Activated naive CD4-positive, alpha-beta T cell treated with anti-CD3 and anti-CD28 coated beads for 36 hours (primary cell): ENCODE data around the gene CTTNBP2. TPM values are rescaled to one million over a fixed set of nuclear protein-coding genes. Genes with fewer than 3 reads are reported as not detected.

Experiments used
- CTCF ChIA-PET: fragments of 350-600 bp; sonication (Branson Sonifier 250); formaldehyde crosslinking; loops from one replicate; lab custom pipeline; 2021; ENCODE audit warnings: antibody characterized with exemption; lab: Charles Lee
- DNase-seq: peaks from one replicate; pipeline ENCODE4 v3.0.0-alpha.2; 2020
- H3K27ac Mint-ChIP-seq: one replicate; pipeline ENCODE4 v1.8.0; 2021; ENCODE audit warnings: mild to moderate bottlenecking, mixed read lengths
- H3K27me3 Mint-ChIP-seq: one replicate; pipeline ENCODE4 v1.8.0; 2021; ENCODE audit warnings: low read depth, mixed read lengths
- H3K36me3 Mint-ChIP-seq: one replicate; pipeline ENCODE4 v1.8.0; 2021; ENCODE audit warnings: low read depth, mixed read lengths
- H3K4me1 Mint-ChIP-seq: one replicate; pipeline ENCODE4 v1.8.0; 2021; ENCODE audit warnings: low read depth, mixed read lengths
- H3K4me3 Mint-ChIP-seq: one replicate; pipeline ENCODE4 v1.8.0; 2021; ENCODE audit warnings: mild to moderate bottlenecking, moderate library complexity, mixed read lengths
- H3K9me3 Mint-ChIP-seq: one replicate; pipeline ENCODE4 v1.8.0; 2021; ENCODE audit warnings: mixed read lengths
- intact Hi-C: fragments of 100-400 bp; cut with micrococcal nuclease; formaldehyde crosslinking; loops from one replicate; pipeline ENCODE4 v1.15.1; 2023
- total RNA-seq, 2 experiments: library from RNA; stranded (reverse); gene quantifications; one replicate each; pipeline ENCODE4 v1.2.3, GENCODE V29; 2021

Gene CTTNBP2
- total RNA-seq, 2 experiments from 2014 or later = not detected

GRCh38 chr7:117741962-117742361 lies 131.3 kb downstream of the CTTNBP2 start:
- peaks cover 14% of the 10 kb centered on the region for H3K27me3 Mint-ChIP-seq
- CTCF ChIA-PET = interaction anchor here (0.6 kb wide), 1 partner anchor 37 kb away, joined by 3 read pairs; no protein-coding TSS in a partner anchor
- DNase-seq = no peak
- no peak overlapping the region for H3K27ac Mint-ChIP-seq
- no peaks in the 10 kb centered on the region for H3K36me3 Mint-ChIP-seq
- H3K4me3 Mint-ChIP-seq = no peak overlapping the region
- no peaks in the 10 kb centered on the region for H3K4me1 Mint-ChIP-seq
- no peaks in the 10 kb centered on the region for H3K9me3 Mint-ChIP-seq
- intact Hi-C loops = no loop called here

GRCh38 chr7:117739085-117739484 lies 134.2 kb downstream of the CTTNBP2 start:
- Mint-ChIP-seq H3K36me3 (no peaks in the 10 kb centered on the region), H3K9me3 (no peaks in the 10 kb centered on the region), H3K4me3 (no peak overlapping the region), H3K27me3 (peaks cover 14% of the 10 kb centered on the region), H3K4me1 (no peaks in the 10 kb centered on the region), H3K27ac (no peak overlapping the region)
- no peak for DNase-seq
- CTCF ChIA-PET = no interaction called here
- intact Hi-C loops = no loop called here

GRCh38 chr7:117737926-117738325 lies 135.3 kb downstream of the CTTNBP2 start:
- Mint-ChIP-seq H3K27ac (no peak overlapping the region), H3K27me3 (peaks cover 12% of the 10 kb centered on the region), H3K4me1 (no peaks in the 10 kb centered on the region), H3K4me3 (no peak overlapping the region), H3K9me3 (no peaks in the 10 kb centered on the region), H3K36me3 (no peaks in the 10 kb centered on the region)
- CTCF ChIA-PET = no interaction called here
- DNase-seq = no peak
- intact Hi-C loops = no loop called here

- Mint-ChIP-seq H3K27me3 (peaks cover 16% of the 10 kb centered on the region), H3K4me1 (no peaks in the 10 kb centered on the region), H3K36me3 (no peaks in the 10 kb centered on the region), H3K9me3 (no peaks in the 10 kb centered on the region), H3K27ac (no peak overlapping the region), H3K4me3 (no peak overlapping the region)
- intact Hi-C loops = no loop called here
- DNase-seq = peak; percentile 41
- CTCF ChIA-PET = no interaction called here
Measured at GRCh38 chr7:117731455-117731854, 141.8 kb downstream of the CTTNBP2 start.

GRCh38 chr7:117730390-117730789 lies 142.9 kb downstream of the CTTNBP2 start:
- Mint-ChIP-seq H3K4me3 (no peak overlapping the region), H3K36me3 (no peaks in the 10 kb centered on the region), H3K4me1 (no peaks in the 10 kb centered on the region), H3K27ac (no peak overlapping the region), H3K9me3 (no peaks in the 10 kb centered on the region), H3K27me3 (peaks cover 16% of the 10 kb centered on the region)
- intact Hi-C loops = no loop called here
- CTCF ChIA-PET = no interaction called here
- no peak for DNase-seq

GRCh38 chr7:117728890-117729624 lies 144.2 kb downstream of the CTTNBP2 start:
- Mint-ChIP-seq H3K9me3 (no peaks in the 10 kb centered on the region), H3K36me3 (no peaks in the 10 kb centered on the region), H3K4me3 (no peak overlapping the region), H3K27me3 (peaks cover 16% of the 10 kb centered on the region), H3K4me1 (no peaks in the 10 kb centered on the region), H3K27ac (no peak overlapping the region)
- intact Hi-C loops = no loop called here
- CTCF ChIA-PET = interaction anchor here (0.6 kb wide), 1 partner anchor 35 kb away, joined by 3 read pairs; no protein-coding TSS in a partner anchor
- DNase-seq = no peak

GRCh38 chr7:117724898-117725297 lies 148.3 kb downstream of the CTTNBP2 start:
- Mint-ChIP-seq H3K4me3 (no peak overlapping the region), H3K27ac (no peak overlapping the region), H3K4me1 (no peaks in the 10 kb centered on the region), H3K27me3 (peaks cover 11% of the 10 kb centered on the region), H3K9me3 (no peaks in the 10 kb centered on the region), H3K36me3 (no peaks in the 10 kb centered on the region)
- intact Hi-C loops = no loop called here
- CTCF ChIA-PET = interaction anchor here (0.5 to 1.1 kb wide), 2 partner anchors 12 to 429 kb away, joined by 3 to 4 read pairs; no protein-coding TSS in a partner anchor
- no peak for DNase-seq

- DNase-seq = no peak
- CTCF ChIA-PET = no interaction called here
- Mint-ChIP-seq H3K4me1 (no peaks in the 10 kb centered on the region), H3K27me3 (no peaks in the 10 kb centered on the region), H3K9me3 (no peaks in the 10 kb centered on the region), H3K27ac (no peak overlapping the region), H3K36me3 (no peaks in the 10 kb centered on the region), H3K4me3 (no peak overlapping the region)
- intact Hi-C loops = no loop called here
Measured at GRCh38 chr7:117719377-117719776, 153.9 kb downstream of the CTTNBP2 start.

GRCh38 chr7:117718116-117718835 lies 155.0 kb downstream of the CTTNBP2 start:
- Mint-ChIP-seq H3K4me3 (no peak overlapping the region), H3K27ac (no peak overlapping the region), H3K27me3 (no peaks in the 10 kb centered on the region), H3K36me3 (no peaks in the 10 kb centered on the region), H3K4me1 (no peaks in the 10 kb centered on the region), H3K9me3 (no peaks in the 10 kb centered on the region)
- intact Hi-C loops = no loop called here
- CTCF ChIA-PET = no interaction called here
- DNase-seq = no peak

GRCh38 chr7:117717357-117717756 lies 155.9 kb downstream of the CTTNBP2 start:
- Mint-ChIP-seq H3K36me3 (no peaks in the 10 kb centered on the region), H3K4me1 (no peaks in the 10 kb centered on the region), H3K27me3 (no peaks in the 10 kb centered on the region), H3K4me3 (no peak overlapping the region), H3K9me3 (no peaks in the 10 kb centered on the region), H3K27ac (no peak overlapping the region)
- no peak for DNase-seq
- intact Hi-C loops = no loop called here
- CTCF ChIA-PET = no interaction called here

- DNase-seq = no peak
- CTCF ChIA-PET = no interaction called here
- no peak overlapping the region for H3K4me3 Mint-ChIP-seq
- H3K36me3 Mint-ChIP-seq = no peaks in the 10 kb centered on the region
- no peak overlapping the region for H3K27ac Mint-ChIP-seq
- H3K4me1 Mint-ChIP-seq = no peaks in the 10 kb centered on the region
- H3K27me3 Mint-ChIP-seq = no peaks in the 10 kb centered on the region
- intact Hi-C loops = loop anchor here (1.0 kb wide), 1 partner anchor 318 kb away; no protein-coding TSS in a partner anchor
- H3K9me3 Mint-ChIP-seq = no peaks in the 10 kb centered on the region
Measured at GRCh38 chr7:117716707-117717299, 156.4 kb downstream of the CTTNBP2 start.

GRCh38 chr7:117715784-117716445 lies 157.3 kb downstream of the CTTNBP2 start:
- Mint-ChIP-seq H3K4me1 (no peaks in the 10 kb centered on the region), H3K27me3 (no peaks in the 10 kb centered on the region), H3K27ac (no peak overlapping the region), H3K36me3 (no peaks in the 10 kb centered on the region), H3K9me3 (no peaks in the 10 kb centered on the region), H3K4me3 (no peak overlapping the region)
- CTCF ChIA-PET = interaction anchor here (0.7 to 0.8 kb wide), 2 partner anchors 42 to 175 kb away, joined by 3 read pairs; no protein-coding TSS in a partner anchor
- intact Hi-C loops = loop anchor here (1.0 kb wide), 3 partner anchors 257 to 503 kb away; no protein-coding TSS in a partner anchor
- DNase-seq = peak; percentile 25
